HEK293 (cell line): Measurements from ENCODE around the gene S100A7.

ENCODE experiments used
- CTCF ChIA-PET: fragments of 350-600 bp; formaldehyde crosslinking; extraction: SDS; loops from one replicate; lab custom pipeline; 2021; ENCODE audit warnings: antibody characterized with exemption; lab: Yijun Ruan, JAX
- POLR2A ChIA-PET: fragments of 300-600 bp; formaldehyde crosslinking; extraction: SDS; loops from one replicate; lab custom pipeline; 2020; ENCODE audit warnings: antibody characterized with exemption, inconsistent platforms; lab: Yijun Ruan, JAX
- H3K27ac ChIP-seq: fragments of 200-500 bp; sonication (Bioruptor generic); 2 replicates; pipeline ENCODE4 v1.5.1; 2014; ENCODE audit warnings: low read depth, low read length, control low read depth, inconsistent platforms; ENCODE audit errors: extremely low read depth
- H3K36me3 ChIP-seq, 2 experiments: fragments of 200-500 bp in 1 of 2; sonication (Bioruptor generic) in 1 of 2; 1 replicate in 1 of 2; 2 replicates in 1 of 2; pipeline ENCODE4 v1.5.1; 2014 to 2017; ENCODE audit warnings: inconsistent platforms in 2 of 2, low read length in 2 of 2; ENCODE audit not compliant: control insufficient read depth in 2 of 2, insufficient read depth in 1 of 2
- H3K4me1 ChIP-seq: fragments of 200-500 bp; sonication (Bioruptor generic); 2 replicates; pipeline ENCODE4 v1.5.1; 2014; ENCODE audit warnings: mild to moderate bottlenecking, low read length, inconsistent platforms; ENCODE audit not compliant: control insufficient read depth, insufficient read depth
- H3K4me3 ChIP-seq: 2 replicates; pipeline ENCODE4 v1.5.1; 2011; ENCODE audit warnings: low read depth, mild to moderate bottlenecking, control low read depth, low read length, moderate library complexity
- H3K9me3 ChIP-seq: fragments of 200-500 bp; sonication (Bioruptor generic); 2 replicates; pipeline ENCODE4 v1.5.1; 2014; ENCODE audit warnings: low read depth, low read length, inconsistent platforms; ENCODE audit not compliant: control insufficient read depth, insufficient read depth
- GLI2 ChIP-seq: fragments of 450-650 bp; formaldehyde crosslinking; IDR thresholded peaks from 2 replicates; pipeline ENCODE4; 2017; ENCODE audit warnings: missing biosample characterization, missing genetic modification characterization, low read depth, borderline replicate concordance
- HOXA7 ChIP-seq: sonication (generic); formaldehyde crosslinking; IDR thresholded peaks from 2 replicates; pipeline ENCODE4 v1.8.1; 2022; ENCODE audit warnings: missing genetic modification reagents, borderline replicate concordance
- MZF1 ChIP-seq: fragments of 450-650 bp; formaldehyde crosslinking; IDR thresholded peaks from 2 replicates; pipeline ENCODE4 v1.5.1; 2017; ENCODE audit warnings: missing biosample characterization, missing genetic modification characterization, borderline replicate concordance
- SETDB1 ChIP-seq: IDR thresholded peaks from one replicate; pipeline ENCODE4 v1.6.1; 2017; ENCODE audit warnings: mild to moderate bottlenecking, low read length, moderate library complexity, mixed read lengths; ENCODE audit not compliant: insufficient read length
- ZBTB8A ChIP-seq: fragments of 450-650 bp; formaldehyde crosslinking; IDR thresholded peaks from 2 replicates; pipeline ENCODE4 v1.5.1; 2016; ENCODE audit warnings: missing biosample characterization, missing genetic modification characterization
- ZNF148 ChIP-seq: fragments of 450-650 bp; formaldehyde crosslinking; IDR thresholded peaks from 2 replicates; pipeline ENCODE4 v1.5.0; 2017; ENCODE audit warnings: missing biosample characterization, missing genetic modification characterization, borderline replicate concordance
- ZNF391 ChIP-seq: fragments of 450-650 bp; formaldehyde crosslinking; IDR thresholded peaks from 2 replicates; pipeline ENCODE4 v1.5.1; 2016; ENCODE audit warnings: low read depth, missing biosample characterization, missing genetic modification characterization, borderline replicate concordance
- ZNF488 ChIP-seq: fragments of 450-650 bp; formaldehyde crosslinking; IDR thresholded peaks from 2 replicates; pipeline ENCODE4 v1.5.1; 2016; ENCODE audit warnings: missing biosample characterization, missing genetic modification characterization
- ZNF513 ChIP-seq: fragments of 450-650 bp; IDR thresholded peaks from 2 replicates; pipeline ENCODE4 v1.5.1; 2018; ENCODE audit warnings: missing biosample characterization, missing genetic modification characterization
- ZNF623 ChIP-seq: fragments of 450-650 bp; formaldehyde crosslinking; IDR thresholded peaks from 2 replicates; pipeline ENCODE4 v1.5.1; 2016; ENCODE audit warnings: missing biosample characterization, missing genetic modification characterization
- TF ChIP-seq, protein P1 (sequence below): fragments of 450-650 bp; formaldehyde crosslinking; conservative IDR thresholded peaks from 2 replicates; pipeline ENCODE4 v1.5.1; 2016; ENCODE audit warnings: low read depth, missing biosample characterization, missing genetic modification characterization
- TF ChIP-seq, protein P2 (sequence below): fragments of 450-650 bp; formaldehyde crosslinking; IDR thresholded peaks from 2 replicates; pipeline ENCODE4 v1.5.1; 2016; ENCODE audit warnings: missing biosample characterization, missing genetic modification characterization, borderline replicate concordance
- TF ChIP-seq, protein P3 (sequence below): fragments of 450-650 bp; formaldehyde crosslinking; IDR thresholded peaks from 2 replicates; pipeline ENCODE4 v1.5.1; 2016; ENCODE audit warnings: missing biosample characterization, missing genetic modification characterization

S100A7 gene

GRCh38 chr1:153438599-153438998 is 21.9 kb downstream of the S100A7 start:
- ChIA-PET CTCF (no interaction called here), POLR2A (no interaction called here)
- no peak overlapping the region for H3K4me3 ChIP-seq
- no peak for TF ChIP-seq MZF1 (tag by site-specific recombination)
- no peak for TF ChIP-seq ZNF623 (tag by site-specific recombination)
- TF ChIP-seq ZNF488 (tag by site-specific recombination), result no peak
- TF ChIP-seq, protein P1, sequence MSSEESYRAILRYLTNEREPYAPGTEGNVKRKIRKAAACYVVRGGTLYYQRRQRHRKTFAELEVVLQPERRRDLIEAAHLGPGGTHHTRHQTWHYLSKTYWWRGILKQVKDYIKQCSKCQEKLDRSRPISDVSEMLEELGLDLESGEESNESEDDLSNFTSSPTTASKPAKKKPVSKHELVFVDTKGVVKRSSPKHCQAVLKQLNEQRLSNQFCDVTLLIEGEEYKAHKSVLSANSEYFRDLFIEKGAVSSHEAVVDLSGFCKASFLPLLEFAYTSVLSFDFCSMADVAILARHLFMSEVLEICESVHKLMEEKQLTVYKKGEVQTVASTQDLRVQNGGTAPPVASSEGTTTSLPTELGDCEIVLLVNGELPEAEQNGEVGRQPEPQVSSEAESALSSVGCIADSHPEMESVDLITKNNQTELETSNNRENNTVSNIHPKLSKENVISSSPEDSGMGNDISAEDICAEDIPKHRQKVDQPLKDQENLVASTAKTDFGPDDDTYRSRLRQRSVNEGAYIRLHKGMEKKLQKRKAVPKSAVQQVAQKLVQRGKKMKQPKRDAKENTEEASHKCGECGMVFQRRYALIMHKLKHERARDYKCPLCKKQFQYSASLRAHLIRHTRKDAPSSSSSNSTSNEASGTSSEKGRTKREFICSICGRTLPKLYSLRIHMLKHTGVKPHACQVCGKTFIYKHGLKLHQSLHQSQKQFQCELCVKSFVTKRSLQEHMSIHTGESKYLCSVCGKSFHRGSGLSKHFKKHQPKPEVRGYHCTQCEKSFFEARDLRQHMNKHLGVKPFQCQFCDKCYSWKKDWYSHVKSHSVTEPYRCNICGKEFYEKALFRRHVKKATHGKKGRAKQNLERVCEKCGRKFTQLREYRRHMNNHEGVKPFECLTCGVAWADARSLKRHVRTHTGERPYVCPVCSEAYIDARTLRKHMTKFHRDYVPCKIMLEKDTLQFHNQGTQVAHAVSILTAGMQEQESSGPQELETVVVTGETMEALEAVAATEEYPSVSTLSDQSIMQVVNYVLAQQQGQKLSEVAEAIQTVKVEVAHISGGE (tag by site-specific recombination), result no peak
- no peak for TF ChIP-seq SETDB1
- TF ChIP-seq GLI2, result no peak
- no peak for TF ChIP-seq ZNF148 (tag by site-specific recombination)
- no peak for TF ChIP-seq ZBTB8A
- no peak for TF ChIP-seq ZNF391
- TF ChIP-seq, all 188 proteins: peak for 0
- Histone ChIP-seq H3K27ac (no peak overlapping the region), H3K9me3 (no peaks in the 10 kb centered on the region), H3K36me3 (no peaks in the 10 kb centered on the region), H3K4me1 (no peaks in the 10 kb centered on the region)

DNA sequence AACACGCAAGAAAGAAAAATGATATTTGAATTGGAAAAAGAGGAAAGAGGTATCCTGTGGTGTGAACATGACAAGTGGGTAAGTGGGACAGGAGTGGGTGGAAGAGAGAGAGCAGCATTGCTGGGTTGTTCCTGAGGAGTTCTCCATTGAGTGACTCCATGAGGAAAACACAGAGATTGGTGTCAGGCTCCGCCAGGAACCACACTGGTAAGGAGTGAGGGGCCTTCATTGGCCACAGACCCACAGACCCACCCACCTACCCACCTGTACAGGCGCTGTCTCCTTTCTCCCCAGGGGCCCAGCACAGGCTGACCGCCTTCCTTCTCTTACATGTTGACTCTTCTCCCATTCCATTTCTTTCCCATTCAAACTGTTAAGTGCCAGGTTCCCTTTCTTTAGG is 23.2 kb downstream of the S100A7 start:
- Histone ChIP-seq H3K36me3 (no peaks in the 10 kb centered on the region), H3K27ac (no peak overlapping the region), H3K4me3 (no peak overlapping the region), H3K4me1 (no peaks in the 10 kb centered on the region), H3K9me3 (no peaks in the 10 kb centered on the region)
- ChIA-PET POLR2A (no interaction called here), CTCF (interaction anchor here (0.6 kb wide), 1 partner anchor 303 kb away, joined by 4 read pairs; no protein-coding TSS in a partner anchor)
- no peak for TF ChIP-seq GLI2
- TF ChIP-seq ZNF513 (tag by site-specific recombination), result no peak
- TF ChIP-seq HOXA7 (CRISPR knock-in tag), result no peak
- TF ChIP-seq, protein P2, sequence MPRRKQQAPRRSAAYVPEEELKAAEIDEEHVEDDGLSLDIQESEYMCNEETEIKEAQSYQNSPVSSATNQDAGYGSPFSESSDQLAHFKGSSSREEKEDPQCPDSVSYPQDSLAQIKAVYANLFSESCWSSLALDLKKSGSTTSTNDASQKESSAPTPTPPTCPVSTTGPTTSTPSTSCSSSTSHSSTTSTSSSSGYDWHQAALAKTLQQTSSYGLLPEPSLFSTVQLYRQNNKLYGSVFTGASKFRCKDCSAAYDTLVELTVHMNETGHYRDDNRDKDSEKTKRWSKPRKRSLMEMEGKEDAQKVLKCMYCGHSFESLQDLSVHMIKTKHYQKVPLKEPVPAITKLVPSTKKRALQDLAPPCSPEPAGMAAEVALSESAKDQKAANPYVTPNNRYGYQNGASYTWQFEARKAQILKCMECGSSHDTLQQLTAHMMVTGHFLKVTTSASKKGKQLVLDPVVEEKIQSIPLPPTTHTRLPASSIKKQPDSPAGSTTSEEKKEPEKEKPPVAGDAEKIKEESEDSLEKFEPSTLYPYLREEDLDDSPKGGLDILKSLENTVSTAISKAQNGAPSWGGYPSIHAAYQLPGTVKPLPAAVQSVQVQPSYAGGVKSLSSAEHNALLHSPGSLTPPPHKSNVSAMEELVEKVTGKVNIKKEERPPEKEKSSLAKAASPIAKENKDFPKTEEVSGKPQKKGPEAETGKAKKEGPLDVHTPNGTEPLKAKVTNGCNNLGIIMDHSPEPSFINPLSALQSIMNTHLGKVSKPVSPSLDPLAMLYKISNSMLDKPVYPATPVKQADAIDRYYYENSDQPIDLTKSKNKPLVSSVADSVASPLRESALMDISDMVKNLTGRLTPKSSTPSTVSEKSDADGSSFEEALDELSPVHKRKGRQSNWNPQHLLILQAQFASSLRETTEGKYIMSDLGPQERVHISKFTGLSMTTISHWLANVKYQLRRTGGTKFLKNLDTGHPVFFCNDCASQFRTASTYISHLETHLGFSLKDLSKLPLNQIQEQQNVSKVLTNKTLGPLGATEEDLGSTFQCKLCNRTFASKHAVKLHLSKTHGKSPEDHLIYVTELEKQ, result no peak
- TF ChIP-seq, protein P3, sequence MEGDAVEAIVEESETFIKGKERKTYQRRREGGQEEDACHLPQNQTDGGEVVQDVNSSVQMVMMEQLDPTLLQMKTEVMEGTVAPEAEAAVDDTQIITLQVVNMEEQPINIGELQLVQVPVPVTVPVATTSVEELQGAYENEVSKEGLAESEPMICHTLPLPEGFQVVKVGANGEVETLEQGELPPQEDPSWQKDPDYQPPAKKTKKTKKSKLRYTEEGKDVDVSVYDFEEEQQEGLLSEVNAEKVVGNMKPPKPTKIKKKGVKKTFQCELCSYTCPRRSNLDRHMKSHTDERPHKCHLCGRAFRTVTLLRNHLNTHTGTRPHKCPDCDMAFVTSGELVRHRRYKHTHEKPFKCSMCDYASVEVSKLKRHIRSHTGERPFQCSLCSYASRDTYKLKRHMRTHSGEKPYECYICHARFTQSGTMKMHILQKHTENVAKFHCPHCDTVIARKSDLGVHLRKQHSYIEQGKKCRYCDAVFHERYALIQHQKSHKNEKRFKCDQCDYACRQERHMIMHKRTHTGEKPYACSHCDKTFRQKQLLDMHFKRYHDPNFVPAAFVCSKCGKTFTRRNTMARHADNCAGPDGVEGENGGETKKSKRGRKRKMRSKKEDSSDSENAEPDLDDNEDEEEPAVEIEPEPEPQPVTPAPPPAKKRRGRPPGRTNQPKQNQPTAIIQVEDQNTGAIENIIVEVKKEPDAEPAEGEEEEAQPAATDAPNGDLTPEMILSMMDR (tag by site-specific recombination), result no peak
